Astrocyte (in vitro differentiated cells and primary cell): Measurements from ENCODE around the gene LACRT. TPM values are rescaled to one million over a fixed set of nuclear protein-coding genes. Genes with fewer than 3 reads are reported as not detected.

ENCODE experiments used
- DNase-seq: peaks from one replicate; pipeline ENCODE4 v3.0.0-alpha.2; 2010; ENCODE audit warnings: low read depth
- FAIRE-seq: peaks from 2 replicates; lab custom pipeline; 2011; peaks lifted over from hg19 to GRCh38; lab: Jason Lieb, UNC
- H2AFZ ChIP-seq: 2 replicates; pipeline ENCODE4 v1.6.0; 2012; ENCODE audit warnings: low read depth, low read length, inconsistent platforms
- H3K27ac ChIP-seq: 2 replicates; pipeline ENCODE4 v1.5.1; 2011; ENCODE audit warnings: low read depth, low read length, inconsistent platforms
- H3K27me3 ChIP-seq: 2 replicates; pipeline ENCODE4 v1.6.0; 2011; ENCODE audit warnings: low read length, inconsistent platforms; ENCODE audit not compliant: insufficient read depth
- H3K36me3 ChIP-seq: 2 replicates; pipeline ENCODE4 v1.5.1; 2011; ENCODE audit warnings: low read length, inconsistent platforms; ENCODE audit not compliant: insufficient read depth
- H3K4me1 ChIP-seq: 2 replicates; pipeline ENCODE4 v1.5.1; 2011; ENCODE audit warnings: low read length, inconsistent platforms; ENCODE audit not compliant: insufficient read depth
- H3K4me2 ChIP-seq: 2 replicates; pipeline ENCODE4 v1.6.0; 2012; ENCODE audit warnings: low read length, inconsistent platforms
- H3K4me3 ChIP-seq: 2 replicates; pipeline ENCODE4 v1.5.1; 2011; ENCODE audit warnings: low read depth, mild to moderate bottlenecking, low read length, inconsistent platforms; ENCODE audit not compliant: insufficient read depth
- H3K79me2 ChIP-seq: 2 replicates; pipeline ENCODE4 v1.6.0; 2012; ENCODE audit warnings: mild to moderate bottlenecking, low read length, inconsistent platforms; ENCODE audit not compliant: insufficient read depth
- H3K9ac ChIP-seq: 2 replicates; pipeline ENCODE4 v1.6.0; 2012; ENCODE audit warnings: mild to moderate bottlenecking, low read length, inconsistent platforms
- H3K9me3 ChIP-seq: 2 replicates; pipeline ENCODE4 v1.5.1; 2012; ENCODE audit warnings: low read depth, mild to moderate bottlenecking, low read length, inconsistent platforms; ENCODE audit not compliant: insufficient read depth
- H4K20me1 ChIP-seq: 2 replicates; pipeline ENCODE4 v1.6.0; 2012; ENCODE audit warnings: low read length, inconsistent platforms; ENCODE audit not compliant: insufficient read depth
- H3K27ac Mint-ChIP-seq: one replicate; pipeline ENCODE4 v1.8.0; 2021; ENCODE audit warnings: mild to moderate bottlenecking, mixed read lengths; ENCODE audit not compliant: unreplicated experiment
- H3K27me3 Mint-ChIP-seq: one replicate; pipeline ENCODE4 v1.8.0; 2021; ENCODE audit warnings: low read depth, mixed read lengths; ENCODE audit not compliant: unreplicated experiment
- H3K36me3 Mint-ChIP-seq: one replicate; pipeline ENCODE4 v1.8.0; 2021; ENCODE audit warnings: low read depth, mixed read lengths; ENCODE audit not compliant: unreplicated experiment
- H3K4me1 Mint-ChIP-seq: one replicate; pipeline ENCODE4 v1.8.0; 2021; ENCODE audit warnings: low read depth, mixed read lengths; ENCODE audit not compliant: unreplicated experiment
- H3K4me3 Mint-ChIP-seq: one replicate; pipeline ENCODE4 v1.8.0; 2021; ENCODE audit warnings: mild to moderate bottlenecking, moderate library complexity, mixed read lengths; ENCODE audit not compliant: unreplicated experiment
- H3K9me3 Mint-ChIP-seq: one replicate; pipeline ENCODE4 v1.8.0; 2021; ENCODE audit warnings: mild to moderate bottlenecking, mixed read lengths; ENCODE audit not compliant: unreplicated experiment
- EZH2 ChIP-seq: IDR thresholded peaks from 2 replicates; pipeline ENCODE4 v1.6.1; 2012; ENCODE audit warnings: mild to moderate bottlenecking, low read length, inconsistent platforms; ENCODE audit not compliant: insufficient read depth
- total RNA-seq: library from RNA; stranded (reverse); gene quantifications from 2 replicates; pipeline ENCODE4 v1.2.1, GENCODE V29; 2021
- TF ChIP-seq, protein P1 (sequence below): IDR thresholded peaks from 2 replicates; pipeline ENCODE4 v1.5.1; 2011; ENCODE audit warnings: low read depth, mild to moderate bottlenecking, inconsistent platforms, low read length, moderate library complexity; ENCODE audit not compliant: insufficient read depth

Gene LACRT
- total RNA-seq, 1 donor from 2014 or later: not detected

DNA sequence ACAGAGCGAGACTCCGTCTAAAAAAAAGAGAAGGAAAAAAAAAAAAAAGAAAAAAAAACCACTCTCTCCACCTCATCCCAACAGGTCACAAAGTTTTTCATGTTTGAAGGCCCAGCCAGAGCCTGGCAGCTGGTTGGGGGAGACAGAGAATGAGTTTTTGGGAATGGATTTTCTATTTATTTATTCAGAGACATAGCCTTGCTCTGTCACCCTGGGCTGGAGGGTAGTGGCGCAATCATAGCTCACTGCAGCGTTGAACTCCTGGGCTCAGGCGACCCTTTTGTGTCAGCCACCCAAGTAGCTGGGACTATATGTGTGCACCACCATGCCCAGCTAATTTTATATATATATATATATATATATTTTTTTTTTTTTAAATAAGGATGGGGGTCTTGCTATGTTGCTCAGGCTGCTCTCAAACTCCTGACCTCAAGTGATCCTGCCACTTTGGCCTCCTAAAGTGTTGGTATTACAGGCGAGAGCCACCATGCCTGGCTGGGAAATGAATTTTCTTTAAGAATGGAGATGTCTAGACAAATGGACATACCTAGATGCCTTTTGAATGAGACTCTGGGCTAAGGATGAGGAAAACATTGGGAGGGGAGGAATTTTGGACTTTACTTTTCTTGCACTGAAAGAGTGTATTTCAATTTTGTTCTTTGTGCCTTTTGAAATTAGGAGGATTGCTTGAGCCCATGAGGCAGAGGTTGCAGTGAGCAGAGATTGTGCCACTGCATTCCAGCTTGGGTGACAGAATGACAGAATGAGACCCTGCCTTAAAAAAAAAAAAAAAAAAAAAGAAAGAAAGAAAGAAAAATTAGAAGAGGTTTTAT lies 29.3 kb downstream of the LACRT start:
- H3K4me2 ChIP-seq: no peak overlapping the region
- H3K79me2 ChIP-seq: no peaks in the 10 kb centered on the region
- H3K9me3 ChIP-seq: no peaks in the 10 kb centered on the region
- H3K36me3 ChIP-seq: no peaks in the 10 kb centered on the region
- Mint-ChIP-seq H3K36me3 (no peaks in the 10 kb centered on the region), H3K27ac (peak overlapping the region; percentile 34), H3K27me3 (peaks cover 34% of the 10 kb centered on the region), H3K4me1 (peaks cover 12% of the 10 kb centered on the region), H3K4me3 (no peak overlapping the region), H3K9me3 (peaks cover 7% of the 10 kb centered on the region)
- H3K27ac ChIP-seq: no peak overlapping the region
- TF ChIP-seq, protein P1, sequence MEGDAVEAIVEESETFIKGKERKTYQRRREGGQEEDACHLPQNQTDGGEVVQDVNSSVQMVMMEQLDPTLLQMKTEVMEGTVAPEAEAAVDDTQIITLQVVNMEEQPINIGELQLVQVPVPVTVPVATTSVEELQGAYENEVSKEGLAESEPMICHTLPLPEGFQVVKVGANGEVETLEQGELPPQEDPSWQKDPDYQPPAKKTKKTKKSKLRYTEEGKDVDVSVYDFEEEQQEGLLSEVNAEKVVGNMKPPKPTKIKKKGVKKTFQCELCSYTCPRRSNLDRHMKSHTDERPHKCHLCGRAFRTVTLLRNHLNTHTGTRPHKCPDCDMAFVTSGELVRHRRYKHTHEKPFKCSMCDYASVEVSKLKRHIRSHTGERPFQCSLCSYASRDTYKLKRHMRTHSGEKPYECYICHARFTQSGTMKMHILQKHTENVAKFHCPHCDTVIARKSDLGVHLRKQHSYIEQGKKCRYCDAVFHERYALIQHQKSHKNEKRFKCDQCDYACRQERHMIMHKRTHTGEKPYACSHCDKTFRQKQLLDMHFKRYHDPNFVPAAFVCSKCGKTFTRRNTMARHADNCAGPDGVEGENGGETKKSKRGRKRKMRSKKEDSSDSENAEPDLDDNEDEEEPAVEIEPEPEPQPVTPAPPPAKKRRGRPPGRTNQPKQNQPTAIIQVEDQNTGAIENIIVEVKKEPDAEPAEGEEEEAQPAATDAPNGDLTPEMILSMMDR: no peak
- TF ChIP-seq EZH2: no peak
- FAIRE-seq (no peak), DNase-seq (no peak)
- no peaks in the 10 kb centered on the region for H4K20me1 ChIP-seq
- peaks cover 10% of the 10 kb centered on the region for H3K27me3 ChIP-seq
- no peak overlapping the region for H2AFZ ChIP-seq
- no peak overlapping the region for H3K9ac ChIP-seq
- H3K4me1 ChIP-seq: no peaks in the 10 kb centered on the region
- no peak overlapping the region for H3K4me3 ChIP-seq

DNA sequence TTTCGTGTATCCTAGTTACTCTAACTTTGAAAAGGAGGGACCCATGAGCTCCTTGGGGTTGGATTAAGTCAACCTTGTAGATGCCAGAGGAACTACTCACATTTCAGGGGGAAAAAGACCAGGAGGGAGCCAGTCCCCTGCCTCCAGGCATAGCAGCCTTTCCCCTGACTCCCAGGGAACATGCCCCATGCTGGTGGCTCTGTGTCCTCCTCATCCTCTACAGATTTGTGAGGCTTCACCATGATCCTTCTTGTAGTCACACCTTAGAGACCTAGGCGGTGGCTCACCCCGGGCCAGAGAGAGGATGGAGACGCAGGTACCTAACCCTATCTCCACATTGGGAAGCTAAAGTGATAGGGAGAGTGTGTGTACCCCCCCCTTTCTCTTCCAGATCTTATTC lies 30.3 kb downstream of the LACRT start:
- no peaks in the 10 kb centered on the region for H4K20me1 ChIP-seq
- no peaks in the 10 kb centered on the region for H3K79me2 ChIP-seq
- H3K27ac ChIP-seq: no peak overlapping the region
- H3K36me3 ChIP-seq: no peaks in the 10 kb centered on the region
- H3K4me3 ChIP-seq: no peak overlapping the region
- no peak overlapping the region for H3K9ac ChIP-seq
- H3K9me3 ChIP-seq: no peaks in the 10 kb centered on the region
- H3K36me3 Mint-ChIP-seq: no peaks in the 10 kb centered on the region
- H3K4me1 Mint-ChIP-seq: peaks cover 12% of the 10 kb centered on the region
- no peak overlapping the region for H3K4me3 Mint-ChIP-seq
- DNase-seq (no peak), FAIRE-seq (no peak)
- no peak overlapping the region for H3K27ac Mint-ChIP-seq
- H3K4me2 ChIP-seq: no peak overlapping the region
- peaks cover 7% of the 10 kb centered on the region for H3K9me3 Mint-ChIP-seq
- no peaks in the 10 kb centered on the region for H3K4me1 ChIP-seq
- peaks cover 33% of the 10 kb centered on the region for H3K27me3 Mint-ChIP-seq
- TF ChIP-seq EZH2: no peak
- TF ChIP-seq, protein P1: no peak
- H2AFZ ChIP-seq: no peak overlapping the region
- peaks cover 15% of the 10 kb centered on the region for H3K27me3 ChIP-seq

DNA sequence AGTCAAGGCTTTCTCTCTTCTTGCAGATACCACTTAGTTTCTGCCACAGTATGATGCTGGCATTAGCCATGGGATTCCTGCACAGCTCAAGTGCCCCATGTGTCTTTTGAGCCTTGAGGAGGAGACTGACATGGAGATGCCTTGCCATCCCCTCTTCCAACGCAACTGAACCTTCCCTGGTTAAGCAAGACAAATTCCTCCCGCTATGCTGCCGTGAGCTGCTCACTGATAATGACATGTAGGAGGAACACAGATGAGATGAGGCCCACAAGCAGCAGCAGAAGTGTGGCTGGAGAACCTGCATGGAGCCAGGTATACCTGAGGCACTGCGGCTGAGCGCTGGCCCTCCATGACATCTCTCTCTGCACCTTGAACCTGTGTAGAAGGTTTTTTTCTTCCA lies 30.8 kb downstream of the LACRT start:
- Histone ChIP-seq H3K4me3 (no peak overlapping the region), H2AFZ (no peak overlapping the region), H4K20me1 (no peaks in the 10 kb centered on the region), H3K9ac (no peak overlapping the region), H3K4me1 (no peaks in the 10 kb centered on the region), H3K4me2 (no peak overlapping the region), H3K9me3 (no peaks in the 10 kb centered on the region), H3K36me3 (no peaks in the 10 kb centered on the region), H3K27ac (no peak overlapping the region), H3K27me3 (peaks cover 15% of the 10 kb centered on the region), H3K79me2 (no peaks in the 10 kb centered on the region)
- no peak for DNase-seq
- FAIRE-seq: no peak
- peaks cover 12% of the 10 kb centered on the region for H3K4me1 Mint-ChIP-seq
- no peak overlapping the region for H3K4me3 Mint-ChIP-seq
- H3K27me3 Mint-ChIP-seq: peaks cover 33% of the 10 kb centered on the region
- peaks cover 7% of the 10 kb centered on the region for H3K9me3 Mint-ChIP-seq
- no peak overlapping the region for H3K27ac Mint-ChIP-seq
- H3K36me3 Mint-ChIP-seq: no peaks in the 10 kb centered on the region
- no peak for TF ChIP-seq EZH2
- TF ChIP-seq, protein P1: no peak
